Endodermal cell (in vitro differentiated cells): ENCODE data around the gene SLC25A19. TPM values are rescaled to one million over a fixed set of nuclear protein-coding genes. Genes with fewer than 3 reads are reported as not detected.

Source experiments
- DNase-seq: peaks from one replicate; pipeline ENCODE4 v3.0.0-alpha.2; 2017
- H3K27ac ChIP-seq: 2 replicates; pipeline ENCODE4 v1.5.1; 2013; ENCODE audit warnings: mild to moderate bottlenecking, low read depth, low read length, moderate library complexity
- H3K27me3 ChIP-seq: 2 replicates; pipeline ENCODE4 v1.6.1; 2013; ENCODE audit warnings: mild to moderate bottlenecking, low read length, moderate library complexity; ENCODE audit not compliant: insufficient read depth, control insufficient read depth, poor library complexity, severe bottlenecking
- H3K36me3 ChIP-seq: 2 replicates; pipeline ENCODE4 v1.7.0; 2013; ENCODE audit warnings: mild to moderate bottlenecking, low read length, moderate library complexity; ENCODE audit not compliant: control insufficient read depth, insufficient read depth
- H3K4me1 ChIP-seq: one replicate; pipeline ENCODE4 v1.7.0; 2013; ENCODE audit warnings: low read length; ENCODE audit not compliant: control insufficient read depth, insufficient read depth
- H3K4me3 ChIP-seq: 2 replicates; pipeline ENCODE4 v1.5.1; 2013; ENCODE audit warnings: mild to moderate bottlenecking, low read length, moderate library complexity
- H3K9ac ChIP-seq: 2 replicates; pipeline ENCODE4 v1.6.1; 2013; ENCODE audit warnings: mild to moderate bottlenecking, low read length, moderate library complexity; ENCODE audit not compliant: poor library complexity, severe bottlenecking; ENCODE audit errors: extremely low read depth
- H3K9me3 ChIP-seq: 2 replicates; pipeline ENCODE4 v1.6.1; 2013; ENCODE audit warnings: mild to moderate bottlenecking, low read length, moderate library complexity; ENCODE audit not compliant: control insufficient read depth
- H3K27ac Mint-ChIP-seq: 2 replicates; pipeline ENCODE4 v1.8.0; 2020; ENCODE audit warnings: mixed read lengths
- H3K27me3 Mint-ChIP-seq: 2 replicates; pipeline ENCODE4 v1.8.0; 2021; ENCODE audit warnings: mild to moderate bottlenecking, mixed read lengths; ENCODE audit not compliant: insufficient read depth
- H3K36me3 Mint-ChIP-seq: 2 replicates; pipeline ENCODE4 v1.8.0; 2020; ENCODE audit warnings: low read depth, mixed read lengths
- H3K4me1 Mint-ChIP-seq: 2 replicates; pipeline ENCODE4 v1.8.0; 2020; ENCODE audit warnings: mixed read lengths
- H3K4me3 Mint-ChIP-seq: 2 replicates; pipeline ENCODE4 v1.8.0; 2020; ENCODE audit warnings: mild to moderate bottlenecking, moderate library complexity, mixed read lengths
- H3K9me3 Mint-ChIP-seq: 2 replicates; pipeline ENCODE4 v1.8.0; 2020; ENCODE audit warnings: mild to moderate bottlenecking, mixed read lengths
- CTCF ChIP-seq: fragments of 200-600 bp; sonication (generic); conservative IDR thresholded peaks from 2 replicates; pipeline ENCODE4 v1.5.0; 2021; ENCODE audit warnings: antibody characterized with exemption, mild to moderate bottlenecking
- whole genome bisulfite sequencing, 2 experiments: methylation state at CpG; one replicate each; pipeline versions ENCODE4 v1.1.5 to v1.1.7; 2013; ENCODE audit warnings: missing lambda C conversion rate in 2 of 2, mixed read lengths in 1 of 2; ENCODE audit not compliant: insufficient coverage in 1 of 2, insufficient read length in 1 of 2; 5-methylcytosine and 5-hydroxymethylcytosine counted together
- total RNA-seq, 2 donors: library from RNA; stranded (reverse); fragmentation: NEBNext Ultra II Directional in 1 of 2; extraction: Animal tissue kit (Norgen Biotek cat#: 25700) in 1 of 2; gene quantifications; 2 replicates in 1 of 2; 3 replicates in 1 of 2; pipeline ENCODE4 v1.2.1, GENCODE V29; 2021

SLC25A19 gene
- total RNA-seq, 2 donors from 2014 or later, result 10.6 to 10.7 TPM

GRCh38 chr17:75238020-75238580, 51.1 kb downstream of the SLC25A19 start:
- H3K27ac ChIP-seq, result no peak overlapping the region
- H3K9me3 ChIP-seq, result no peaks in the 10 kb centered on the region
- H3K4me3 ChIP-seq, result no peak overlapping the region
- peaks cover 3% of the 10 kb centered on the region for H3K4me1 ChIP-seq
- Mint-ChIP-seq H3K9me3 (no peaks in the 10 kb centered on the region), H3K27me3 (no peaks in the 10 kb centered on the region), H3K27ac (no peak overlapping the region), H3K4me1 (no peaks in the 10 kb centered on the region), H3K4me3 (no peak overlapping the region), H3K36me3 (peaks cover 57% of the 10 kb centered on the region)
- peaks cover 79% of the 10 kb centered on the region for H3K36me3 ChIP-seq
- no peaks in the 10 kb centered on the region for H3K27me3 ChIP-seq
- no peak for DNase-seq
- no peak for TF ChIP-seq CTCF
- 94 to 98% methylated on average over 8 to 11 of the region's 11 CpGs for WGBS, 2 experiments
- H3K9ac ChIP-seq, result no peak overlapping the region

DNA sequence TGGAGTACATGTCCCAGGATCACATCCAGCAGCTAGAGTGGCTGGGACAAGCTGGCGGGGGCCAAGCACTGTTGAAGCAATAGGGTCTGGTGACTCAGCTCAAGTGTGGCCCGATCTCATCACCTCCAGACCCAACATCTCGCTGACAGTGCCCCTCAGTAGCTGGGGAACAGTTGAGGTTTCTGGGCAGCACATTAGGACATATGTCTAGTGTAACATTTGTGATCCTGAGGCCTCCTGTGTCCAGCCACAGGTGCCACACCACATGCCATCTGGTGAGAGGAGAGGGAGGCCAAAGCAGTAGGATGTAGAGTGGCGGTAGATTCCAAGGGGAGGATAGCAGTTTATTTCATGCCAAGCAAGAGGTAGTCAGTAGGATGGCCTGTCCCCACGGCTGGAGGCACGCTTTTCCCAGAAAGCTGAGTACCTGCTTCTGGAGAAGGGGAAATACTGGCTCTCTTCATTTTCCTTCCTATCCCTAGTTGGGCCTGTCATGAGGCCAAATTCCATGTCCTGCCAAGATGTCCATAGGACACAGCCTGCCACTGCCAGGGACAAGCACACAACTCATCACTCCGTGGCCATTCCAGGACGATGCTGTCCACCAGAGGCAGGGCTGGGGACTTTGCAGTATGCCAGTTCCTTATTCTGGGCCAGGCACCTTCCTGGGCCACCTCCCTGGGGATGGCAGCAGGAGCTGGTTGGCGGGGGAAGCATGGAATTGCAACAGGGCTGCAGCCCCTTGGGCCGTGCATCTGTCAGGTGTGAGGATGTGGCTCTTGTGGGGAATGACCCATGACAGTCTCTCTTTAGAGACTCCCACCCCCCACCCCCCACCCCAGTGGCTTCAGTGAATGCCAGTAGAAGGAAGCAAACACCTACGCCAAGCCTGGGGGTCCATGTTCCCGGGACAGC, 51.9 kb downstream of the SLC25A19 start:
- H3K27me3 ChIP-seq, result no peaks in the 10 kb centered on the region
- H3K27ac ChIP-seq, result no peak overlapping the region
- H3K9me3 ChIP-seq, result no peaks in the 10 kb centered on the region
- TF ChIP-seq CTCF, result no peak
- DNase-seq, result no peak
- peaks cover 80% of the 10 kb centered on the region for H3K36me3 ChIP-seq
- H3K27me3 Mint-ChIP-seq, result no peaks in the 10 kb centered on the region
- WGBS, 2 experiments, result 93 to 99% methylated on average over 8 to 12 of the region's 12 CpGs
- H3K4me1 Mint-ChIP-seq, result no peaks in the 10 kb centered on the region
- no peaks in the 10 kb centered on the region for H3K9me3 Mint-ChIP-seq
- H3K9ac ChIP-seq, result no peak overlapping the region
- no peak overlapping the region for H3K27ac Mint-ChIP-seq
- H3K4me1 ChIP-seq, result peaks cover 3% of the 10 kb centered on the region
- peaks cover 60% of the 10 kb centered on the region for H3K36me3 Mint-ChIP-seq
- H3K4me3 ChIP-seq, result no peak overlapping the region
- H3K4me3 Mint-ChIP-seq, result no peak overlapping the region

- no peak overlapping the region for H3K4me3 ChIP-seq
- H3K27me3 ChIP-seq, result no peaks in the 10 kb centered on the region
- peaks cover 83% of the 10 kb centered on the region for H3K36me3 ChIP-seq
- peaks cover 65% of the 10 kb centered on the region for H3K36me3 Mint-ChIP-seq
- H3K4me3 Mint-ChIP-seq, result no peak overlapping the region
- no peak for TF ChIP-seq CTCF
- H3K4me1 ChIP-seq, result no peaks in the 10 kb centered on the region
- H3K27ac Mint-ChIP-seq, result no peak overlapping the region
- DNase-seq, result no peak
- no peaks in the 10 kb centered on the region for H3K4me1 Mint-ChIP-seq
- 95 to 97% methylated on average over 13 of the region's 13 CpGs for WGBS, 2 experiments
- H3K9me3 ChIP-seq, result no peaks in the 10 kb centered on the region
- no peaks in the 10 kb centered on the region for H3K9me3 Mint-ChIP-seq
- H3K9ac ChIP-seq, result no peak overlapping the region
- H3K27me3 Mint-ChIP-seq, result no peaks in the 10 kb centered on the region
- H3K27ac ChIP-seq, result no peak overlapping the region
These were observed 56.4 kb downstream of the SLC25A19 start for GRCh38 chr17:75232786-75233185.
